ENCODE results near the gene MATR3.

DNA sequence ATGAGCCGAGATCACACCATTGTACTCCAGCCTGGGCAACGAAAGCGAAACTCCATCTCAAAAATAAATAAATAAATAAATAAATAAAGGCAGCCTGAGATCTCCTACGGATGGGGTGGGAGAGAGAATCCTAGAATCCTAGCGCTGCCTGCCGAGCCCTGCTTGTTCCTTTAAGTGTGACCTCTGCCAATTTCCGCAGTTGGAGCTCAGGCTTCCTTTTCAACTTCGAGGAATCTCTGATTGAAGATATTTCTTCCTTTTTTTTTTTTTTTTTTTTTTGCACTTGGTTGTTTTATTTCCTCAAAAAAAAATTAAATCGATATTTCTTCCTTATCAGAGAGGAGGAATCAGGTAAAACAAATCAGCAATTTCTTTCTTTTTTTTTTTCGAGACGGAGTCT lies 27.3 kb upstream of the MATR3 start:
- TF ChIP-seq, protein P1, sequence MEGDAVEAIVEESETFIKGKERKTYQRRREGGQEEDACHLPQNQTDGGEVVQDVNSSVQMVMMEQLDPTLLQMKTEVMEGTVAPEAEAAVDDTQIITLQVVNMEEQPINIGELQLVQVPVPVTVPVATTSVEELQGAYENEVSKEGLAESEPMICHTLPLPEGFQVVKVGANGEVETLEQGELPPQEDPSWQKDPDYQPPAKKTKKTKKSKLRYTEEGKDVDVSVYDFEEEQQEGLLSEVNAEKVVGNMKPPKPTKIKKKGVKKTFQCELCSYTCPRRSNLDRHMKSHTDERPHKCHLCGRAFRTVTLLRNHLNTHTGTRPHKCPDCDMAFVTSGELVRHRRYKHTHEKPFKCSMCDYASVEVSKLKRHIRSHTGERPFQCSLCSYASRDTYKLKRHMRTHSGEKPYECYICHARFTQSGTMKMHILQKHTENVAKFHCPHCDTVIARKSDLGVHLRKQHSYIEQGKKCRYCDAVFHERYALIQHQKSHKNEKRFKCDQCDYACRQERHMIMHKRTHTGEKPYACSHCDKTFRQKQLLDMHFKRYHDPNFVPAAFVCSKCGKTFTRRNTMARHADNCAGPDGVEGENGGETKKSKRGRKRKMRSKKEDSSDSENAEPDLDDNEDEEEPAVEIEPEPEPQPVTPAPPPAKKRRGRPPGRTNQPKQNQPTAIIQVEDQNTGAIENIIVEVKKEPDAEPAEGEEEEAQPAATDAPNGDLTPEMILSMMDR (optimal IDR thresholded peaks at IDR 0.05 in 1 of 3, IDR thresholded peaks at IDR 0.05 in 1 of 3, conservative IDR thresholded peaks at IDR 0.05 in 1 of 3; ENCODE audit: extremely low read depth in 1 of 3, insufficient read depth in 2 of 3, low read length in 3 of 3) = no peak
- no peak for TF ChIP-seq EZH2 (IDR thresholded peaks at IDR 0.05; ENCODE audit: low read length)
